ENCODE measurements around the gene DCUN1D4. TPM values are rescaled to one million over a fixed set of nuclear protein-coding genes. Genes with fewer than 3 reads are reported as not detected.

The DCUN1D4 gene
- total and polyA plus RNA-seq, 12 donors = 11.0 to 48.7 (median 37.0) TPM

- H3K9me3 ChIP-seq = no peaks in the 10 kb centered on the region
- no peaks in the 10 kb centered on the region for H3K27me3 ChIP-seq
- no peak for ATAC-seq
- TF ChIP-seq CTCF (IDR thresholded peaks at IDR 0.05) = no peak
- no peak overlapping the region for H3K4me3 ChIP-seq
- intact Hi-C loops (cut with DNase I) = loop anchor here in 2 of 10 donors (5.0 to 10.0 kb wide), 3 partner anchors 47 to 189 kb away; partner anchors contain the start of genes LRRC66 (in 1 of the 2) and SGCB (in 1 of the 2)
- 64 to 74% methylated on average over 1 of the region's 1 CpG for WGBS, 2 donors
- DNase-seq = no peak
- peaks cover 0 to 16% (median 0%) of the 10 kb centered on the region in 9 donors for H3K36me3 ChIP-seq
- H3K27ac ChIP-seq = peak overlapping the region in 1 of 10 donors; percentile 92
- peaks cover 0 to 40% (median 16%) of the 10 kb centered on the region in 9 donors for H3K4me1 ChIP-seq
These were observed 2.8 kb downstream of the DCUN1D4 start for GRCh38 chr4:51845711-51846110.

GRCh38 chr4:51849430-51849829 is 6.5 kb downstream of the DCUN1D4 start:
- H3K4me3 ChIP-seq = no peak overlapping the region
- H3K27ac ChIP-seq = no peak overlapping the region
- peaks cover 0 to 16% (median 0%) of the 10 kb centered on the region in 9 donors for H3K36me3 ChIP-seq
- no peaks in the 10 kb centered on the region for H3K9me3 ChIP-seq
- 62 to 70% methylated on average over 5 of the region's 5 CpGs for WGBS, 2 donors
- no peak for ATAC-seq
- intact Hi-C loops (cut with DNase I) = loop anchor here in 2 of 10 donors (5.0 to 10.0 kb wide), 3 partner anchors 43 to 185 kb away; partner anchors contain the start of genes LRRC66 (in 1 of the 2) and SGCB (in 1 of the 2)
- no peak for TF ChIP-seq CTCF (IDR thresholded peaks at IDR 0.05)
- H3K27me3 ChIP-seq = no peaks in the 10 kb centered on the region
- peaks cover 0 to 70% (median 33%) of the 10 kb centered on the region in 9 donors for H3K4me1 ChIP-seq
- no peak for DNase-seq

GRCh38 chr4:51850294-51850693 is 7.3 kb downstream of the DCUN1D4 start:
- Histone ChIP-seq H3K36me3 (peaks cover 0 to 16% (median 0%) of the 10 kb centered on the region in 9 donors), H3K9me3 (no peaks in the 10 kb centered on the region), H3K27ac (no peak overlapping the region), H3K4me1 (peaks cover 0 to 73% (median 30%) of the 10 kb centered on the region in 9 donors), H3K27me3 (no peaks in the 10 kb centered on the region), H3K4me3 (no peak overlapping the region)
- WGBS, 2 donors = 94 to 96% methylated on average over 4 of the region's 4 CpGs
- TF ChIP-seq CTCF (IDR thresholded peaks at IDR 0.05) = no peak
- intact Hi-C loops (cut with DNase I) = no loop called here
- ATAC-seq (no peak), DNase-seq (no peak)

- no peaks in the 10 kb centered on the region for H3K27me3 ChIP-seq
- no peak for DNase-seq
- no peak overlapping the region for H3K27ac ChIP-seq
- intact Hi-C loops (cut with DNase I) = no loop called here
- TF ChIP-seq CTCF (IDR thresholded peaks at IDR 0.05) = no peak
- peaks cover 0 to 73% (median 30%) of the 10 kb centered on the region in 9 donors for H3K4me1 ChIP-seq
- H3K4me3 ChIP-seq = no peak overlapping the region
- ATAC-seq = peak in 2 of 8 donors; percentile 12 to 35
- WGBS, 2 donors = 65% methylated on average over 7 of the region's 7 CpGs
- H3K9me3 ChIP-seq = no peaks in the 10 kb centered on the region
- peaks cover 0 to 16% (median 0%) of the 10 kb centered on the region in 9 donors for H3K36me3 ChIP-seq
These were observed 8.4 kb downstream of the DCUN1D4 start for GRCh38 chr4:51851090-51851936.
